ENCODE measurements around the gene RTTN.

Gene RTTN

GRCh38 chr18:70069965-70070364 lies 135.5 kb downstream of the RTTN start:
- no peak for DNase-seq

- DNase-seq = no peak
Measured at GRCh38 chr18:70069382-70069781, 136.1 kb downstream of the RTTN start.

- no peak for DNase-seq
Measured at GRCh38 chr18:70068981-70069380, 136.5 kb downstream of the RTTN start.

- DNase-seq = no peak
Measured at GRCh38 chr18:70059684-70060083, 145.8 kb downstream of the RTTN start.

- no peak for DNase-seq
Measured at GRCh38 chr18:70058916-70059315, 146.6 kb downstream of the RTTN start.

- no peak for DNase-seq
Measured at GRCh38 chr18:70047931-70048603, 157.4 kb downstream of the RTTN start.

- no peak for DNase-seq
Measured at GRCh38 chr18:70046796-70047195, 158.7 kb downstream of the RTTN start.

- DNase-seq = no peak
Measured at GRCh38 chr18:70046207-70046606, 159.3 kb downstream of the RTTN start.

- DNase-seq = no peak
Measured at GRCh38 chr18:70044632-70045031, 160.9 kb downstream of the RTTN start.

GRCh38 chr18:70041459-70042050 lies 163.9 kb downstream of the RTTN start:
- no peak for DNase-seq

GRCh38 chr18:70039186-70039585 lies 166.3 kb downstream of the RTTN start:
- DNase-seq = no peak

- no peak for DNase-seq
Measured at GRCh38 chr18:70037431-70038061, 167.9 kb downstream of the RTTN start.

GRCh38 chr18:70036771-70037347 lies 168.6 kb downstream of the RTTN start:
- DNase-seq = no peak

- DNase-seq = no peak
Measured at GRCh38 chr18:70036168-70036567, 169.3 kb downstream of the RTTN start.

- no peak for DNase-seq
Measured at GRCh38 chr18:70031221-70031620, 174.3 kb downstream of the RTTN start.

GRCh38 chr18:70030728-70031127 lies 174.8 kb downstream of the RTTN start:
- no peak for DNase-seq

- DNase-seq = no peak
Measured at GRCh38 chr18:70029163-70029562, 176.3 kb downstream of the RTTN start.

- no peak for DNase-seq
Measured at GRCh38 chr18:70028734-70029133, 176.8 kb downstream of the RTTN start.

GRCh38 chr18:70028084-70028483 lies 177.4 kb downstream of the RTTN start:
- DNase-seq = no peak

- no peak for DNase-seq
Measured at GRCh38 chr18:70025580-70025979, 179.9 kb downstream of the RTTN start.

GRCh38 chr18:70024829-70025228 lies 180.7 kb downstream of the RTTN start:
- DNase-seq = no peak

- no peak for DNase-seq
Measured at GRCh38 chr18:70024093-70024492, 181.4 kb downstream of the RTTN start.

- DNase-seq = no peak
Measured at GRCh38 chr18:70022636-70023035, 182.9 kb downstream of the RTTN start.

- no peak for DNase-seq
Measured at GRCh38 chr18:70021498-70021897, 184.0 kb downstream of the RTTN start.
